NCI-H146 (cell line): ENCODE measurements around the gene OPCML.
A peak's percentile ranks its signal among the peaks of the same experiment; 100 is the strongest.

Source experiments
- DNase-seq: peaks from one replicate; lab custom pipeline; 2025; lab: John Stamatoyannopoulos, UW

OPCML gene

GRCh38 chr11:133072378-133072777 is 459.9 kb downstream of the OPCML start:
- DNase-seq, result no peak

- no peak for DNase-seq
These were observed 461.5 kb downstream of the OPCML start for GRCh38 chr11:133070791-133071190.

DNA sequence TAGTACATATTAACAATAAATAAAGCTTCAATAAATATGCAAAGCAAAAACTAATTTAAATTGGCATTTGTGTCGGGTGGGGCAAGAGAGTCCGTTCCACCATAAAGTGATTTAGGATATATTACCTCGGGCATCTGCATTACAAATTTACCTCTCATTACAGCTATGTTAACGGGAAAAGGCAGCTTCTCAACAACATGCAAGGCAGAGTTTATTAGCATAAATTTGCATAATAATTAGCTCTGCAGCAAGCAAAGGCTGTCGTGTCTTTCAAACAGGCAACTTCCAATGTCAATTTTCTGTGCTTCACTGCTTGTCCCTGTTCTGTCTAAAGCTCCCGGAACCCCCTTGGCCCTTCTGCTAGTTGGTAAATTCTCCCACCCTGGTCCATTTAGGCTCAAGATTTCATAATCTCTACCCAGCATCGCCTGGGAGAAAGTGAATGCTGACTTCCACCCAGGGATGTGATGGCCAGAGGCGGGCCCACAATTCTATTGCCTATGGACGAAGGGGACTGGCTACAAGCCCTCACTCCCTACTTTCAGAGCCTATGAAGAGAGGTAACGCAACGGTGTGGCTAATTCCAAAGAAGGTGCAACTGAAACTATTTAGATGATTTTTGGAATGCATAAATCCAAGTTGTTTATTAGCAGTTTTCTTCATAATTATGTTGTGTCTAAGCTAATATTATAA is 462.1 kb downstream of the OPCML start:
- no peak for DNase-seq

GRCh38 chr11:133065847-133066485 is 466.3 kb downstream of the OPCML start:
- no peak for DNase-seq

DNA sequence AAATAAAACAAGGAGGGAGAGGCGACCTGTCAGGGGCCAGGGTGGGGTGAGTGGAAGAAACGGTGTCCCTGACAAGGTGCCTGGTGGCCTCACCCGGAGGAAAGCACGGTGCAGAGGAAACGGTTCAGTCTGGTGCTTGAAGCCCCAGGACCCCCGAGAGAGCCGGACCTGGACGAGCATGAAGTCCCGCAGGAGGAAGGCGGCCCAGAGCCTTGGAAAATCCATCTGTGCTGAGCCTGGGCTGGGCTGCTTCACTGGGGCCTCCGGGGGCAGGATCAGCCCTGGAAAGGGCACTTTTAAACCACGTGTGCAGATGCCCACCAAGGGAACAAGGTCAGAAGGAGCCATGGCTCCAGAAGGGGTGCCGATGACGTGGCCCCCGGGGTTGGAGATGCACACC is 467.3 kb downstream of the OPCML start:
- no peak for DNase-seq

DNA sequence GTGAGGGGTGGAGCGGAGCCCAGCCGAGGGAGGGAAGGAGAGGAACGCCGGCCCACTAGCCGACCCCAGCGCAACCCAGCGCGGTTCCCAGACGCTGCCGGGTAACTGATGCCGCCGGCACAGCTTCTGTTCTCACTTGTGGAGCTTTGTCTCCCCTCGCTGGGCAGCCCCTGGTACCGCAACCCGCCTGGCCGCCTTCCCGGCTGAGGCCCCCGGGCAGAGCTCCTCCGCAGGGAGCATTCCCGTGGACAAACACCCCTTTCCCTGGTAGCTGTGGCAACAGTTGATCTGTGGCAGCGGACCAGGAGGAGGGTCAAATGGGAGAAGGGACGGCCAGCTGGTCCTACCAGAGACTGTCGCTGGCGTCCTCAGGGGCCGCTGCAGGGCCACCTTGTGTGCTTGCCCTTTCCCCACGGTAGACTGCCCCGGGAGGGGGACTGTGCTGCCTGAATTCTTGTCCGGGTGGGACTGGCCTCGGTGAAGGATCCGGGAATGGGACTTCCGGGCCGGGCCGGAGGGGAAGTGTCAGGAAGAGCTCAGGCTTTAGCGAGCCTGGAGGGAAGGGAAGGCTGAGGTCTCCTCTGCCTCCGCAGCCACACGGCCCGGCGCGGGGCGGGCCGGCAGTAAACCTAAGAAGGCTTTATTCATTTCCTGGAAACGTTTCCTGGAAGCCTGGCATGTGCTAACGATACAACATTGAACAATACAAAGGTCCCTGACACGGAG is 468.0 kb downstream of the OPCML start:
- peak; percentile 83 for DNase-seq

DNA sequence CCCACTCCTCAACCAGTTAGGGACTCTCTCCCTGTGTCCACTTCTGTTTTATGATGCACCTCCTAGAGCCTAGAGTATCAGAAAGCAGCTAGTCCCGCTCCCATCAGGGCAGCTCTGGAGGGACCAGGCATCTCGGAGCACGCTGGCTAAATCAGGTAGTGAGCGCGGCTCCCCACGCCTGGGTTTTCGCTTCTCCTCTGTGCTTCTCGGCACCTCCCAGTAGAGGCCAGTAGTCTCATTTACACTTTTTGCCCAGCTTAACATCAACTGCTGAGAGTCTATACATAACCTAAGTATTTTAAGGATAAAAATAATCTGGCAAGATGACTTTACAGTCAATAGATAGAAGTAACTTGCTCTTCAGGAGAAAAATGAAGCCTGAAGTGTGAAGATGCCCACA is 473.8 kb downstream of the OPCML start:
- DNase-seq, result no peak

DNA sequence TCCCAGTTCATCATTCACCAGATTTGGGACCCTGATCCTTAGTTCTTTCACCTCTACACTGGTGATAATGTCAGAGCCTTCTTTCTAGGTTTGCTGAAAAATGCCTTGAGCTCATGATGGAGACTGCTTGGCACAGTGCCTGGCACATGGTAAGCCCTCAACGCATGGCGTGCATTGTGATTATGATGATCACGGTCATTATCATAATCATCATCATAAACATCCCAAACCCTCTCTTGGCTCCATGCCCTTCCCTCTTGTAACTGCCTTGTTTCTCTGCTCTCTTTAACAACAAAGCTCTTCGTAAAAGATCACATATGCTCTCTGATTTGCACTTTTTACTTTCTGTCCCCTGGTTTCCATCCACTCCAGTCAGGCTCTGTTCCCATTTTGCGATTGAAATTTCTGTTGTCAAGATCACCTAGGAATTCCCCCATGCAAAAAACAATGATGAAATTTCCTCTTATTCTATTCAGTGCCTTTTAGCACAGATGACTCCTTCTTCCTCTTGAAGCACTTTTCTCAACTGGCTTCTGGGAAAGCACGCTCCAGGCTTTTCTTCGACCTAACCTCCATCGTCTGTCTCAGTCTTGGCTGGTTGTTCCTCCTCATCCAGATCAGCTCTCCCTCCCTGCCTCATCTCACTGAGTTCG is 479.1 kb downstream of the OPCML start:
- no peak for DNase-seq

- no peak for DNase-seq
These were observed 479.8 kb downstream of the OPCML start for GRCh38 chr11:133052537-133052936.

DNA sequence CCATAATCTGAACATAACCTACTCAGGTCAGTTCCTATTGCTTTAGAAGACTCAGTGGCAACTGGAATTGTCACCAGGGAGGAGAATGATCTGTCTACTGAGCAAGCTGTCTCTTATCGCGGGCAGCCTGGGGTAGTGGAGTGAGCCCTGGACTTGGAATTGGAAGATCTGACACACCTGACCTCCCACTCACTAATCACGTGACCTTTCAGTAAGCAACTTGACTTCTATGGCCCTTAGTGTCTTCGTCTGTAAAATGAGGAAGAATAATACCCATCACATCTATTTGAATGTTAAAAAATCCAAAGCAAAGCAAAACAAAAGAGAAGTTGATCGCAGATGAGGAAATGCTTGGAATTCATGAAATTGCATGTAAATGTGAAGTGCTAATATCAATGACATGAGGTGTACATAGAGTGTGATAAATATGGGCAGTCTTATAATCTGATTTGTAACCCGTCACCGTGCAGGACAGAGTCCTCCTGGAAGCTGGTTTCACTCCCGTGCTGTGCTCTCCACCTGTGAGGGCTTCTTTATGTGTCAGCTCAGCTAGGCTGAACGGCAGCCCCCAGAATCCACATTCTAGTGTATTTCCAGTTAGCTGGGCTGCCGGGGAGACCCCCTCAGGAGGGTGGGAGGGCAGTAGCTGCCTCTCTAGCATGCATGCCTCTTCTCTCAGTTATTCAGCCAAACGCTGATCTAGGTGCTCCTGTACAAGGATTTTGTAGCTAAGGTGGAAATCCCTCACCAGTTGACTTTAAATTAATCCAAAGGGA is 482.9 kb downstream of the OPCML start:
- no peak for DNase-seq

- no peak for DNase-seq
These were observed 484.0 kb downstream of the OPCML start for GRCh38 chr11:133048270-133048669.

DNA sequence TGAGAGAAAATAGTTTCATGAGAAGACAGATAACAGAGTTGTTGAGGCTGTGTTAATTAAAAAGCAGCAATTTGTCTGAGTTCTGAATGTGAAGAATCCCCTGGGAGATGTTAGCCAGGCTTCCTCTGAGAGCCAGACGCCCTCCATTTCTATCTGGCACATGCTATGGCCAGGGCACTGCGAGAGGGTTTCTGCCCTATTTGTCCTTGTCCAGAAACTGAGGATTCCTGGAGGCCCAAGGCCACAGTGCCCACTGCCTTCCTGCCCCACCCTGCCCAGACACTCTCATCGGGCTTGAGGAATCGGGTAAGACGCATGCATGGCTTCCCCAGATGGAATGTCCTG is 484.6 kb downstream of the OPCML start:
- no peak for DNase-seq

DNA sequence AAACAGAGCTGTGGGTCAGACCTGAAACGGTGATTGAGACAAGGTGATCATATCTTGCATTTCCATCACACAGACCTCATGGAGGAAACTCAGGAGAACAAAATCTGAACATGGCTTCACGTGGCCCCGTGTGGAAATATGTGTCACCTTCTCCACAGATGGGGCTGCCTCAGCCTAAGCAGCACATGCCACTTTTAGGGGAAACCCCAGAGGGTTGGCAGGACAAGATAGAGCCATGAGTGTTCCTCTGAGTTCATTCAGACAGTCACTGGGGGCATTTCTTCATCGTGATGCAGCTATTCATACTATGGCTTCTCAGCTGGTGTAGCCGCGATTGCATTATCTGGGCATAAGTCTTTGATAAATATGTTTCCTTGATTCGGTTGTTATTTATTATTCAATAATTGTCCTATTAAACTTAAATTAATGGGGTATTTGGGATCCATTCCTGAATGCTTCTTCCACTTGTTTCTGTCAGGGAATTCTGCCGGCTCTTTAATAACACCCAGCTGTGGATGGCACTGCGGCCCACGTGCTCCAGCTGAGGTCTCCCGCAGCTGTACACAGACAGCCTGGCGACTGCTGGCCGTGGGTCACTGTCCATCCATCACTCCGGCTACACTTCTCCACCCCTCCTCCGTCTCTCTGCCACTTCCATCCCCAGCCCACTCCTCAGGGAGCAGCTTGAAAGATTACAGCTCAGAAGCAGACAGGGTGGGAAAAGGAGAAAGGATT is 485.1 kb downstream of the OPCML start:
- no peak for DNase-seq

- no peak for DNase-seq
These were observed 486.0 kb downstream of the OPCML start for GRCh38 chr11:133046252-133046651.

GRCh38 chr11:133041928-133042882 is 490.1 kb downstream of the OPCML start:
- DNase-seq, result no peak

DNA sequence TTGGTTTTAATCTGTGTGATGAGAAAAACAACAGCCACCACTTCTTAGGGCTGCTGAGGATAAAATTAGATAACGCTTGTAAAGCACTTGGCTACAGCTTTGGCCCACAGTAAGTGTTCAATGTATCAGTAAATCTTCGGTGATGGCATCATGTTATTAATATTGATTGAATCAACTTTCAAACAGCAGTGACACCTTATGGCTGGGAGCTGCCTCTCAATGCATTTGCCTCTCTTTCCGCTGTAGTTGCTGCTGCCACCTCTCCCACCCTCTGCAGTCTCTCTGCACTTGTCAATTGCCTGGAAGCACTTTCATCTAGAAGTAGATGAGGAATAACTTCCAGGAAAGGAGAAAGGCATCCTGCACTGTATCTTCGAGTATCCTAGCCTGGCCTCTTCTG is 491.1 kb downstream of the OPCML start:
- no peak for DNase-seq

DNA sequence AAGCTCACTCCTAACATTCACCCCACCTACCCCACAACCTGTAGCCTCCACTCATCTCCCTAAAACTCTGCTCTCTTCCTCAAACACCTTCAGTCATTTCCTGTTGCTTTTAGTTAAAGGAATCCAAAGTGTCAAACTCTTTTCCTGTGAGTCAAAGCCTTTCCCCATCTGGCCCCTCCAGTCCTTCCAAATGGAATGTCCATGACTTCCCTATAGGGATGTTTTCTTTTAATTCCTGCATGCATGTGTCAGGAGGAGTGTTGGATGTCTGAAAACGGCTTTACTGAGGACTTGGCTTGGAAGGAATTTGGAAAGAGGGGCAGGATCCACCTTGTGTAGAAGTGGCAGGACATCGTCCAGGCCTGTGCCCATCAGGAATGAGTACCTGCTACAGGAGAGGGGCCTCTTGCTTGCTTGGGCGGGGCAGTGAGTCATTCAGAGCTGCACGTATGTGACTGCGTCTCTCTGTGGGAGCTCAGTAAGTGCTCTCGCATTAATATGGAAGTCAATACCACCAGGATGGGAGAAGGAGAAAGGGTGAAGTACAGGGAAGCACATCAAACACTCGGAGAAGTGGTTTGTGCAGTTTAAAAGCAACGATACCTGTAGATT is 491.9 kb downstream of the OPCML start:
- no peak for DNase-seq

- no peak for DNase-seq
These were observed 493.5 kb downstream of the OPCML start for GRCh38 chr11:133038850-133039249.

DNA sequence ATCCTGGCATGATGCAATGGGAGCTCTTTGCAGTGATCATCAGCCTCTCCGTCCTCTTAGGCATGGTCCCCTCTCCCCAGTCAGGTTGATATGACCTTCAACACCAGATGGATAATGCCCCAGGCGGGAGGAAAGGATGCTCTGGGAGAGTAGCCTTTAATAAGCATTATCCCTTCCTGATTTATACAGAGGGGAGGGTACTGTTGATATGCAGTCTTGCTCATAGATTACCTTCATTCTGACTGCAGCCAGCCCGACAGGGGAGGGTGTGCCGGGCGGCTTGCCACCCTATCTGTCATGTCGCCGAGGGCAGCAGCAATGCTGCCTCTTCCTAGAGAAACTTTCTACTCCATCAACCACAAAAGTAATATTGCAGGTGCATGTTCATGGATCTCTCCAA is 497.4 kb downstream of the OPCML start:
- DNase-seq, result no peak

DNA sequence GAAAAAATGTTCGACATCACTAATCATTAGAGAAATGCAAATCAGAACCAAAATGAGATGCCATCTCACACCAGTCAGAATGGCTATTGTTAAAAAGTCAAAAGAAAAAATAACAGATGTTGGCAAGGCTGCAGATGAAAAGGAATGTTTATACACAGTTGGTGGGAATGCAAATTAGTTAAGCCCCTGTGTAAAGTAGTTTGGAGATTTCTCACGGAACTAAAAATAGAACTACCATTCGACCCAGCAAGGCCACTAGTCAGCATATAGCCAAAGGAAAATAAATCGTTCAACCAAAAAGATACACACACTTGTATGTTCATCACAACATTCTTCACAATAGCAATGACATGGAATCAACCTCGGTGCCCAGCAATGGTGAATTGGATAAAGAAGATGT is 503.2 kb downstream of the OPCML start:
- DNase-seq, result no peak
